CD4-positive, alpha-beta memory T cell (primary cell): ENCODE measurements around the gene KLHL22. TPM values are rescaled to one million over a fixed set of nuclear protein-coding genes. Genes with fewer than 3 reads are reported as not detected.

Source experiments
- CTCF ChIA-PET: fragments of 350-600 bp; sonication (Branson Sonifier 250); formaldehyde crosslinking; loops from one replicate; lab custom pipeline; 2021; ENCODE audit warnings: inconsistent platforms; ENCODE audit not compliant: partially characterized antibody; lab: Charles Lee
- POLR2A ChIA-PET: fragments of 350-600 bp; sonication (Branson Sonifier 250); formaldehyde crosslinking; loops from one replicate; lab custom pipeline; 2021; ENCODE audit not compliant: partially characterized antibody; lab: Charles Lee
- DNase-seq, 5 donors: peaks; one replicate each; pipeline versions ENCODE4 v3.0.0 to v3.0.0-alpha.2; 2020 to 2022; ENCODE audit warnings: mixed read lengths in 1 of 5
- H3K27ac ChIP-seq: one replicate; pipeline ENCODE4 v1.7.0; 2013; ENCODE audit warnings: low read depth, low read length
- H3K27me3 ChIP-seq: 2 replicates; pipeline ENCODE4 v1.7.0; 2013; ENCODE audit warnings: mild to moderate bottlenecking, low read length, moderate library complexity; ENCODE audit not compliant: insufficient read depth
- H3K36me3 ChIP-seq: 2 replicates; pipeline ENCODE4 v1.7.0; 2013; ENCODE audit warnings: mild to moderate bottlenecking, low read length, moderate library complexity; ENCODE audit not compliant: insufficient read depth
- H3K4me1 ChIP-seq: 2 replicates; pipeline ENCODE4 v1.7.0; 2013; ENCODE audit warnings: mild to moderate bottlenecking, low read length, moderate library complexity; ENCODE audit not compliant: insufficient read depth
- H3K4me3 ChIP-seq, 2 donors: one replicate each; pipeline ENCODE4 v1.7.0; 2013; ENCODE audit warnings: low read length in 2 of 2, mild to moderate bottlenecking in 1 of 2
- H3K9me3 ChIP-seq, 2 donors: one replicate each; pipeline ENCODE4 v1.7.0; 2013; ENCODE audit warnings: low read length in 2 of 2, control low read depth in 1 of 2; ENCODE audit not compliant: control insufficient read depth in 1 of 2
- H3K27ac Mint-ChIP-seq, 7 donors: one replicate each; pipeline ENCODE4 v1.8.0; 2020 to 2021; ENCODE audit warnings: mixed read lengths in 7 of 7, mild to moderate bottlenecking in 6 of 7, inconsistent platforms in 3 of 7, moderate library complexity in 3 of 7
- H3K27me3 Mint-ChIP-seq, 2 donors: one replicate each; pipeline ENCODE4 v1.8.0; 2020 to 2021; ENCODE audit warnings: mixed read lengths in 2 of 2
- H3K36me3 Mint-ChIP-seq, 2 donors: one replicate each; pipeline ENCODE4 v1.8.0; 2020 to 2021; ENCODE audit warnings: mixed read lengths in 2 of 2, inconsistent platforms in 1 of 2, mild to moderate bottlenecking in 1 of 2
- H3K4me1 Mint-ChIP-seq, 4 donors: one replicate each; pipeline ENCODE4 v1.8.0; 2020 to 2021; ENCODE audit warnings: mixed read lengths in 4 of 4, mild to moderate bottlenecking in 1 of 4
- H3K4me3 Mint-ChIP-seq, 8 donors: one replicate each; pipeline ENCODE4 v1.8.0; 2020 to 2021; ENCODE audit warnings: mixed read lengths in 8 of 8, mild to moderate bottlenecking in 7 of 8, moderate library complexity in 6 of 8, inconsistent platforms in 3 of 8
- H3K9me3 Mint-ChIP-seq, 8 donors: one replicate each; pipeline ENCODE4 v1.8.0; 2020 to 2021; ENCODE audit warnings: mixed read lengths in 8 of 8, mild to moderate bottlenecking in 5 of 8, inconsistent platforms in 3 of 8, moderate library complexity in 1 of 8
- intact Hi-C: fragments of 100-400 bp; cut with micrococcal nuclease; formaldehyde crosslinking; loops from one replicate; pipeline ENCODE4 v1.15.1; 2023
- polyA plus RNA-seq, 2 donors: library from polyadenylated mRNA; unstranded; fragments of 300-500 nt; fragmentation: Illumina TruSeq; gene quantifications; one replicate each; pipeline ENCODE4 v1.2.3, GENCODE V29; 2021
- total RNA-seq, 2 experiments: library from RNA; stranded (reverse); gene quantifications; one replicate each; pipeline ENCODE4 v1.2.3, GENCODE V29; 2021

The KLHL22 gene
- total and polyA plus RNA-seq, 4 experiments from 2014 or later = 19.4 to 63.1 (median 42.0) TPM

DNA sequence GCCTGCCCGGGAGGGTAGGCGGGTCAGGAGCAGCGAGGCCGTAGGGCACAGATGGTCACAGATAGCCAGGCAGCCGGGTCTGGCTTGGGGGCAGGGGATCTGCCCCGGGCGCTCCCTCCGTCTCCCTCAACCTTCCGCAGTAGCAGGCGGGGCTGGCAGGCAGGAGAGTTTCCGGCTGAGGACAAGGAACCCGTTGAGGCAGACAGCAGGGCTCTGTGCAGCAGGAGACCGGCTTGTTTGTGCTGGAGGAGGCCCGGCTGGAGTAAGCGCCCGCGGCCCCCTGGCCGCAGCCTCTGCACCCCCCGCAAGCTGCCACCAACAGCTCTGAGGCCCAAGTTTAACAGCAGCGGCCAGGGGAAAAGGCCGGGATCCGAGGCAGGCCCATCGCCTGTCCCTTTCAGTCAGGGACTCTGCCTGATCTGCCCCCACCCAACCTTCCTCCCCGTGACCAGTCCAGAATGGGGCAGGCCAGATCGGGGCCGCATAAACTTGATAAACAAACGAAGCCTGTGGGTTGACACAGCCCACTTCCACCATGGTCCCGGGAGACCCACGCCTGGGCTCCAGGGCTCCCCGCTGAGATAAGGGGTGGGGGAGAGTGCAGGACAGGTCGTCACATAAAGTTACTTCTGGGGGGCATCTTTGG lies 71.6 kb downstream of the KLHL22 start:
- no peak for DNase-seq
- POLR2A ChIA-PET = interaction anchor here (1.2 kb wide), 1 partner anchor 8 kb away, joined by 4 read pairs; no protein-coding TSS in a partner anchor
- intact Hi-C loops = no loop called here
- Mint-ChIP-seq H3K9me3 (no peaks in the 10 kb centered on the region), H3K4me1 (peaks cover 6 to 11% (median 9%) of the 10 kb centered on the region in 4 donors), H3K27me3 (peaks cover 6 to 10% of the 10 kb centered on the region in 2 donors), H3K4me3 (peak overlapping the region in 3 of 8 donors; percentile 52 to 68 (median 57)), H3K27ac (no peak overlapping the region), H3K36me3 (no peaks in the 10 kb centered on the region)
- H3K9me3 ChIP-seq = no peaks in the 10 kb centered on the region
- peaks cover 13% of the 10 kb centered on the region for H3K4me1 ChIP-seq
- H3K36me3 ChIP-seq = no peaks in the 10 kb centered on the region
- H3K27ac ChIP-seq = no peak overlapping the region
- CTCF ChIA-PET = no interaction called here
- H3K27me3 ChIP-seq = peaks cover 7% of the 10 kb centered on the region
- no peak overlapping the region for H3K4me3 ChIP-seq

DNA sequence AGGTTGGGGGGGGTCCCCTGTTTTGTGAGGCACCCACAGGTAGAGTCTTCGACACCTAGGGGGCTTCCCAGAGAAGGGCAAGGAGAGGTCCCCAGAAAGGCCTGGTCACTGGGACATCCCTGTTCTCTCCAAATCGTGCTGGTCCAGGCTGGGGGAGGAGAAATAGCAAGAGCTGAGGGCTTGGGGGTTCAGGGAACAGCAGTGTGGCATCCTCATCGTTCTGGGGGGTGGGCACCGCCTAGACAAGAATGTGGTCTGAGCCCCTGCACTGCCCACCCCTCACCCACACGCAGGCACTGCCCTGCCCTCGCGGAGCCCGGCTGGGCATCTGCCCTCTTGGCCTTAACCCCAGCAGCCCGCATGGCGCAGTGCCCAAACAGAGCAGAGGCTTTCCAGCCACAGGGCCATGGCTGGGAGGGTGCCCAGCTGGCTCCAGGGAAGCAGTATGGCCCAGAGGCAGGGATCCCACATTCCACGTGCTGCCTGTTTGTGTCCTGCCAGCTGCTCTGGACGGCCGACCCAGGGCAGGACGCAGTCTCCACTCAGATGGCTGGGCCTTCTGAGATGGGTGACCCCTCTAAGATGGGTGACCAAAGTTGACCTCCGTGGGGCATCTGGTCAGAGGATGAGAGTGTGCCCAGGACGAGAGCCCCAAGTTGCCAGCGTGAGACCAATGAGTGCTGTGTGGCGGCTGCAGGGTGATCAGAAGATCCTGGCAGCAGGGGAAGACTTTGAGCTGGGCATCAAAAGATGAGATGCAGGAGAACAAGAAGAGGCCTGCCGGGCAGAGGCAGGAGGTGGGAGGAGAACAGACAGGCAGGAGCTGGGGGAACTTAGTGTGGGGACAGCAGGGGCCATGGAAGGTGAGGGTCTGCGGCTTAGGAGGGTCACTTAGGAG lies 72.3 kb downstream of the KLHL22 start:
- no peak for DNase-seq
- POLR2A ChIA-PET = interaction anchor here (1.2 kb wide), 1 partner anchor 9 kb away, joined by 4 read pairs; no protein-coding TSS in a partner anchor
- CTCF ChIA-PET = no interaction called here
- Histone ChIP-seq H3K4me3 (no peak overlapping the region), H3K27me3 (peaks cover 7% of the 10 kb centered on the region), H3K36me3 (no peaks in the 10 kb centered on the region), H3K9me3 (no peaks in the 10 kb centered on the region), H3K4me1 (peaks cover 11% of the 10 kb centered on the region), H3K27ac (no peak overlapping the region)
- peak overlapping the region in 4 of 8 donors; percentile 33 to 57 (median 46) for H3K4me3 Mint-ChIP-seq
- peaks cover 5 to 11% (median 7%) of the 10 kb centered on the region in 4 donors for H3K4me1 Mint-ChIP-seq
- no peaks in the 10 kb centered on the region for H3K36me3 Mint-ChIP-seq
- peaks cover 6 to 7% of the 10 kb centered on the region in 2 donors for H3K27me3 Mint-ChIP-seq
- H3K9me3 Mint-ChIP-seq = no peaks in the 10 kb centered on the region
- H3K27ac Mint-ChIP-seq = peak overlapping the region in 2 of 7 donors; percentile 24 to 78
- intact Hi-C loops = no loop called here

DNA sequence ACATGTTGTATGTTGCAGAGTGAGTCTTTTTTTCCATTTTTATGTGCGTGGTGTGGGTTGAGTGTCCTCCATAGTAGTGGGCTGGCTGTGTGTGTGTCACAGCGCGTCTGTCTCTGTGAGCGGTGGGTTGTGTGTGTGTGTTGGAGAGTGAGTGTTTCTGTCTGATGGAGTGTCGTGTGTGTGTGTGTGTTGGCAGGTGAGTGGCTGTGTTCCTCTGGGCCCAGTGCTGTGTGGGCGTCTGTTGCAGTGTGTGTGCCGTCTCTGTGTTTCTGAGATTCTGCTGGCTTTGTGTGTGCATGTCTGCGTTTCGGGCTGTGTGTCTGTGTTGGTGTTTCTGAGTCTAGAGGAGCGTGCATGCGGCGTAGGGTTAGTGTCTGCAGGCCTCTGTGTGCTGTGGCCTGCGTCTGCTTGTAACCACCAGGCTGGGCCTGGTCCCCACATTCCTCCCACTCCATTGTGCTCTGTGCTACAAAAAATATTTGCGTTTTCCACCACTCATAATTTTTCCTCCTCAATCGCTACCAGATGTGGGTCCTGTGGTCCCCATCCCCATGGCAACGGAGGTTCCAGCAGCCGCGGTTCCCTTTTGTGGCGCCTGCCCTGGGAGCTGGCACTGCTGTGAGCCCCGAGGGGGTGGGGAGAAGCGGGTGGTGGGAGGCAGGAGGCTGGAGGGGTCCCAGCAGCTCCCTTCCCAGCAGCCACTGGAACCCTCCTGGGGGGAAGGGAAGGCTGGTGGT lies 73.2 kb downstream of the KLHL22 start:
- POLR2A ChIA-PET = no interaction called here
- H3K4me1 Mint-ChIP-seq = peaks cover 5 to 13% (median 6%) of the 10 kb centered on the region in 4 donors

DNA sequence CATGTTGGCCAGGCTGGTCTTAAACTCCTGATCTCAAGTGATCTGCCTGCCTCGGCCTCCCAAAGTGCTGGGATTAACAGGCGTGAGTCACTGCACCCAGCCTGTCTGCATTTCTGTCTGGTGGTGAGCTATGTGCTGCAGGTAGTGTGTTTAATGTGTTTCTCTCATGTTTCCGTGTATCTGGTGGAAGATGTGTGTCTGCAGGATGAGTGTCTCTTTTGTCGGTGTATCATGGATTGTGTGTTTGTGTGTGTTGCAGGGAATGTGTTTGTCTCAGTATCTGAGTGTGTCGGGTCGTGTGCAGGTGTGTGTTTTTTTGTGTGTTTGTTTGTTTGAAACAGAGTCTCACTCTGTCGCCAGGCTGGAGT lies 74.1 kb downstream of the KLHL22 start:
- H3K36me3 Mint-ChIP-seq = no peaks in the 10 kb centered on the region
- H3K4me1 Mint-ChIP-seq = peaks cover 0 to 8% (median 5%) of the 10 kb centered on the region in 4 donors
- H3K4me3 ChIP-seq = no peak overlapping the region
- no peak for DNase-seq
- H3K27me3 ChIP-seq = no peaks in the 10 kb centered on the region
- H3K4me1 ChIP-seq = peaks cover 13% of the 10 kb centered on the region
- intact Hi-C loops = no loop called here
- ChIA-PET CTCF (interaction anchor here (1.8 kb wide), 1 partner anchor 34 kb away, joined by 6 read pairs; no protein-coding TSS in a partner anchor), POLR2A (no interaction called here)
- no peaks in the 10 kb centered on the region for H3K9me3 Mint-ChIP-seq
- H3K4me3 Mint-ChIP-seq = no peak overlapping the region
- no peaks in the 10 kb centered on the region for H3K9me3 ChIP-seq
- H3K36me3 ChIP-seq = no peaks in the 10 kb centered on the region
- H3K27ac ChIP-seq = no peak overlapping the region
- no peak overlapping the region for H3K27ac Mint-ChIP-seq
- peaks cover 0 to 4% of the 10 kb centered on the region in 2 donors for H3K27me3 Mint-ChIP-seq

More for the DNA sequence above, 73.2 kb downstream of the KLHL22 start:
- no peaks in the 10 kb centered on the region for H3K9me3 Mint-ChIP-seq
- Histone ChIP-seq H3K4me1 (peaks cover 13% of the 10 kb centered on the region), H3K9me3 (no peaks in the 10 kb centered on the region), H3K36me3 (no peaks in the 10 kb centered on the region), H3K4me3 (no peak overlapping the region), H3K27me3 (peaks cover 6% of the 10 kb centered on the region), H3K27ac (no peak overlapping the region)
- no peaks in the 10 kb centered on the region for H3K36me3 Mint-ChIP-seq
- H3K27me3 Mint-ChIP-seq = peaks cover 6 to 7% of the 10 kb centered on the region in 2 donors
- CTCF ChIA-PET = interaction anchor here (1.8 kb wide), 1 partner anchor 34 kb away, joined by 6 read pairs; no protein-coding TSS in a partner anchor
- no peak overlapping the region for H3K27ac Mint-ChIP-seq
- DNase-seq = no peak
- intact Hi-C loops = no loop called here
- no peak overlapping the region for H3K4me3 Mint-ChIP-seq

DNA sequence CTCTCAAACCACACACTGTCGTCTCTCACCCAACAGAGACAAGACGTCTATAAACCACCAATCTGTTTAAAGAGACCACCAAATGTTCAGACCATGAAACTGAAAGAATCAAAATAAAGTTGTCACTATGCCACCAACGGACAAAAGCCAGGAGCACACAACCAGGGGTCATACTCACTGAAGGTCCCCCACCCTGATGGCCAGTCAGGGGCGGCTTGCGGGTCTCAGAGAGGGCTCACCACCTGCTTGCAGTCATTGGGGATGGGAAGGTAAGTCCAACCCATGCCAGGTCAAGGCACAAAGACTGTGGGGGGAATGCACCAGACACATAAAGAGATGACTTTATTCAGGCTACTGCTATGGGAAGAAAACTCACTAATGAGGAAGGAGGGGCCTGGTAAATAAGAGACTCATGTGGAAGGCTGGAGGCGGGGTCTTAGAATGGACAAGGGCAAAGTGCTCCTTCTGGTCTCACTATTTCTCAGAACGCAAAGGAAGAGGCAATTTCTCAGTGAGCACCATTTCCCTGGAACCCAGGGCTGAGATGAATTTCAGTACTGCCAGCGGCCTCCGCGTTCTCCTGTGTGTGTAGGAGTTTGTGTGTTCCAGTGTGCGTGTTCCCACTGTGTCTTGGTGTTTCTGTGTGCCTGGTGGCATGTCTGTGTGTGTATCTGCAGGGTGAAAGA lies 75.3 kb downstream of the KLHL22 start:
- no peaks in the 10 kb centered on the region for H3K27me3 ChIP-seq
- H3K9me3 Mint-ChIP-seq = peaks cover 0 to under 1% (median 0%) of the 10 kb centered on the region in 8 donors
- H3K4me1 Mint-ChIP-seq = peaks cover 0 to 8% (median 4%) of the 10 kb centered on the region in 4 donors
- CTCF ChIA-PET = interaction anchor here (2.6 to 4.8 kb wide), 2 partner anchors 35 to 44 kb away, joined by 33 to 107 read pairs; no protein-coding TSS in a partner anchor
- no peak for DNase-seq
- peaks cover 0 to 4% of the 10 kb centered on the region in 2 donors for H3K27me3 Mint-ChIP-seq
- no peak overlapping the region for H3K27ac ChIP-seq
- H3K36me3 ChIP-seq = no peaks in the 10 kb centered on the region
- H3K36me3 Mint-ChIP-seq = no peaks in the 10 kb centered on the region
- H3K4me1 ChIP-seq = peaks cover 6% of the 10 kb centered on the region
- POLR2A ChIA-PET = no interaction called here
- intact Hi-C loops = no loop called here
- H3K4me3 Mint-ChIP-seq = no peak overlapping the region
- H3K9me3 ChIP-seq = no peaks in the 10 kb centered on the region
- H3K4me3 ChIP-seq = no peak overlapping the region
- no peak overlapping the region for H3K27ac Mint-ChIP-seq

DNA sequence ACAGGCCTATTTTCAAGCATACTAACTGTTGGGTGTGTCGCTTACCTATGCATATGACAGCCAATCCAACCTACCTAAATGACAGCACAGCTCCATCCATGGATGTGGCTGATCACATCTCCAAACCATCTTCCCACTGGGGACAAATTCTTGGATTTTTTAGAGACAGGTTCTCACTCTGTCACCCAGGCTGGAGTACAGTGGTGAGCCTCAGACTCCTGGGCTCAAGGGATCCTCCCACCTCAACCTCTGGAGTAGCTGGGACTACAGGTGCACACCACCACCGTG lies 76.0 kb downstream of the KLHL22 start:
- no peak for DNase-seq
- Histone ChIP-seq H3K9me3 (no peaks in the 10 kb centered on the region), H3K27me3 (no peaks in the 10 kb centered on the region), H3K4me3 (no peak overlapping the region), H3K4me1 (peaks cover 6% of the 10 kb centered on the region), H3K36me3 (no peaks in the 10 kb centered on the region), H3K27ac (no peak overlapping the region)
- Mint-ChIP-seq H3K27ac (peak overlapping the region in 2 of 7 donors; percentile 21 to 66), H3K4me3 (no peak overlapping the region), H3K36me3 (no peaks in the 10 kb centered on the region), H3K9me3 (peaks cover 0 to 3% (median 0%) of the 10 kb centered on the region in 8 donors), H3K27me3 (peaks cover 0 to 4% of the 10 kb centered on the region in 2 donors), H3K4me1 (peaks cover 0 to 8% (median 4%) of the 10 kb centered on the region in 4 donors)
- CTCF ChIA-PET = interaction anchor here (0.9 to 4.8 kb wide), 6 partner anchors 8 to 137 kb away, joined by 3 to 107 read pairs (median 10); no protein-coding TSS in a partner anchor
- intact Hi-C loops = loop anchor here (2.0 to 5.0 kb wide), 2 partner anchors 148 to 365 kb away; no protein-coding TSS in a partner anchor
- POLR2A ChIA-PET = no interaction called here
